LNCAP (cell line): ENCODE results near the gene CECR2.

Source experiments
- TF ChIP-seq, protein P1 (sequence below): fragments of 450-650 bp; IDR thresholded peaks from 2 replicates; pipeline ENCODE4 v1.5.1; 2017; ENCODE audit warnings: mild to moderate bottlenecking

CECR2 gene

DNA sequence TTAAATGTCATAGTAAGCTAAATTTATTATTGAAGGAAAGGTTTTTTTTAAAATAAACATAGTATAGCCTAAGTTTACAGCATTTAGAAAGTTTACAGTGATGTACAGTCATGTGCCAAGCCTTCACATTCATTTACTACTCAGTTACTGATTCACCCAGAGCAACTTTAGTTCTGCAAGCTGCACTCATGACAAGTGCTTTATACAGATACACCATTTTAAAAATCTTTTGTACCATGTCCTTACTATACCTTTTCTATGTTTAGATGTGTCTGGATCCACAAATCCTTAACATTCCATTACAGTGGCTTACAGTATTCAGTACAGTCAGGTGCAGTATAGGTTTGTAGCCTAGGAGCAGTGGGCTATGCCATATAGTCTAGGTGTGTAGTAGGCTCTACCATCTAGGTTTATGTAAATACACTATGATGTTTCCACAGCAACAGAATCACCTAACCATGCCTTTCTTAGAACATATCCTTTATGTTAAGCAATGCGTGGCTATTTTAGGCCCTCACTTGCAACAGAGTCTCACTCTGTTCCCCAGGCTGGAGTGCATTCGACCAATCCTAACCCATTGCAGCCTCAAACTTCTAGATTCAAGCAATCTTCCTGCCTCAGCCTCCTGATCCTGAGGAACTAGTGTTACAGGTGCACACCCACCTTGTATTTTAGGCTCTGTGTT is 114.6 kb downstream of the CECR2 start:
- TF ChIP-seq, protein P1, sequence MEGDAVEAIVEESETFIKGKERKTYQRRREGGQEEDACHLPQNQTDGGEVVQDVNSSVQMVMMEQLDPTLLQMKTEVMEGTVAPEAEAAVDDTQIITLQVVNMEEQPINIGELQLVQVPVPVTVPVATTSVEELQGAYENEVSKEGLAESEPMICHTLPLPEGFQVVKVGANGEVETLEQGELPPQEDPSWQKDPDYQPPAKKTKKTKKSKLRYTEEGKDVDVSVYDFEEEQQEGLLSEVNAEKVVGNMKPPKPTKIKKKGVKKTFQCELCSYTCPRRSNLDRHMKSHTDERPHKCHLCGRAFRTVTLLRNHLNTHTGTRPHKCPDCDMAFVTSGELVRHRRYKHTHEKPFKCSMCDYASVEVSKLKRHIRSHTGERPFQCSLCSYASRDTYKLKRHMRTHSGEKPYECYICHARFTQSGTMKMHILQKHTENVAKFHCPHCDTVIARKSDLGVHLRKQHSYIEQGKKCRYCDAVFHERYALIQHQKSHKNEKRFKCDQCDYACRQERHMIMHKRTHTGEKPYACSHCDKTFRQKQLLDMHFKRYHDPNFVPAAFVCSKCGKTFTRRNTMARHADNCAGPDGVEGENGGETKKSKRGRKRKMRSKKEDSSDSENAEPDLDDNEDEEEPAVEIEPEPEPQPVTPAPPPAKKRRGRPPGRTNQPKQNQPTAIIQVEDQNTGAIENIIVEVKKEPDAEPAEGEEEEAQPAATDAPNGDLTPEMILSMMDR: no peak

DNA sequence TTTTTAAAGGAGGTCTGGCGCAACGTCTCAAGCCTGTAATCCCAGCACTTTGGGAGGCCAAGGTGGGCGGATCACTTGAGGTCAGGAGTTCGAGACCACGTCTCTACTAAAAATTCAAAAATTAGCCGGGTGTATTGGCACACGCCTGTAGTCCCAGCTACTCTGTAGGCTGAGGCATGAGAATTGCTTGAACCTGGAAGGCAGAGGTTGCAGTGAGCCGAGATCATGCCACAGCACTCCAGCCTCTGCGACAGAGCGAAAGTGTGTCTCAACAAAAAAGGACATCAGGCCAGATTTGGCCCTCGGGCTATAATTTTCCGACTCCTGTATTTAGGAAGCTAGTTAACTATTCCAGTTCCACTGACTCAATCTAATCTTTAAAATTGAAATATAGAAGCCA is 115.3 kb downstream of the CECR2 start:
- TF ChIP-seq, protein P1: no peak

DNA sequence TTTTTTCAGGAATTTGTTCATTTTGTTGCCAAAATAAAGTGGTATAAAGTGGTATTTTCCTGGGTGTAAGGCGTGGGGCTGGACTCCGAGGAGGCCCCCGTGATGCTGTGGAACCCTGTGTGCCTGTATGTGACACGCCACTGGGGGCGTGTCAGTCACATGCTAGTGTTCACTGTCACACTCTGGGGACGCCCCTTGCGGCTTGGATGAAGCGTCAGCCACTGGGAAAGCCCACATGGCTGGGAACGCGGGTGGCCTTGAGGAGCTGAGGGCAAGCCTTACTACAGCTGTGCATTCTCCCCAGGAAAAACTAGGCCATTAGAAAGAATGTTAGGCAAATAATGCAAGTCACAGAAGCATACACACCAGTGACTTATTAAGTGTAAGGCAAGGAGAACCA is 117.1 kb downstream of the CECR2 start:
- TF ChIP-seq, protein P1: no peak

DNA sequence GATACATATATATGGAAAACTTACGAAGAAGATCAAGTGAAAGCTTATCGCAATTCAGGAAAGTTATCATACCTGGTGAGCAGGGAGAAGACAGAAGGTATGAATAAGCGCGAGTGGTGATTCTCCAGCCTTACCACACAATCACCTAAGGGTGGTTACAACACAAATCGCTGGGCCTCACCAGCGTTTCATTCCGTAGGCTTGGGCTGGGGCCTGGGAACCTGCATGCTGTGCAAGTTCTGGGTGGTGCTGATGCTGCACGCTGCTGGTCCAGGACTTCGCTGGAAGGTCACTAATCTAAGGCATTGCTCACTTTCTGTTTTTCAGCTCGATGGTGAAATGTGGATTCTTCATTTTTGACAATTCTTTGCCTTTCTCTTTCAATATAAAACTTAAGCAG is 117.5 kb downstream of the CECR2 start:
- TF ChIP-seq, protein P1: no peak

DNA sequence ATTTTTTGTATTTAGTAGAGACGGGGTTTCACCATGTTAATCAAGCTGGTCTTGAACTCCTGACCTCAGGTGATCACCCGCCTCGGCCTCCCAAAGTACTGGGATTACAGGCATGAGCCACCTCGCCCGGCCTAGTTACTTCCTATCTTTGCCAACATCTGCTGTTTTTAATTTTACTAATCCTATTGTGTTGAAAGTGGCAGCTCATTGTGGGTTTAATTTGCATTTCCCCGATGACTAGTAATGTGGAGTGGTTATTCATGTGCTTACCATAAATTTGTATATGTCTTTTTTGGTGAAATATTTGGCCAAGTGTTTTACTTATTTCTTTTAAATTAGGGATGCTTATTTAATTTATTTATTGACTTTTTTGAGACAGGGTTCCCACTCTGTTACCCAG is 119.8 kb downstream of the CECR2 start:
- TF ChIP-seq, protein P1: no peak

DNA sequence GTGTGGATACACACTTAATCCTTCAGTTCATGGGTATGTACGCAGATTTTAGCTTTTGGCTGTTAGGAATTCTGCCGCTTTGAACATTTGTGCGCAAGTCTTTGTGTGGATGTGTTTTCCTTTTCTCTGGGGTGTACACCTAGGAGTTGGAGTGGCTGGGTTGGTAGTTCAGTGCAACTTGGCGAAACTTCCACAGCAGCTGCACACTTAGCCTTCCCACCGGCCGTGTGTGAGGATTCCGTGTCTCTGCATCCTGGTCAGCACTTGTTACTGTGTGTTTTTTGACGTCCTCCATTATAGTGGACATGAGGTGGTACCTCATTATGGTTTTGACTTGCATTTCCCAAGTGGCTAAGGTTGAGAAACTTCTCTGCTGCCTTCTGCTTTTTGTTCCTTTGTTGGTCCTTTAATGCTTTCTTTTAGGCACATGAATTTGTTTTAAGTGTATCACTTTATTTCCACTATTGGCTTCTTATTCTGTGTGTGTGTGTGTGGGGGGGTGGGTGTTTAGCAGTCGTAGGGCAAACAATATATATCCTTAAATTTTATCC is 121.9 kb downstream of the CECR2 start:
- TF ChIP-seq, protein P1: no peak

DNA sequence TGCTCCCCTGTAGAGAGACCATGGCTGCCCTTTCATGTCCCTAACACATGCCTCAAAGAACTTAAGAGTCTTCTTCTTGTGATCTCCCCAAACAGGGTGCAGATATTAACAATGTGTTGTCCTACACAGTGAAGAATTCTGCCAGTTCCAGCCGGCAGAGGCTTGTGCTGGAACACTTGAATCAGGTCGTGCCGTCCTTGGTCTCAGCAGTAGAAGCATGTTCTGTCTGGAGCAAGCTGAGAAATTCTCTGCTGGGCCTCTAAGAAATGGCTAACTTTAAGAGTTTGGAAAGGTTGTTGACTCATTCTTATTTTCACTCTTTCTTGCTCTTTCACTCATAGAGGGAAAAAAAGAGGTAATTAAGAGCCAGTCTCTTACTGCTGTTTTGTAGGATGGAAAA is 123.0 kb downstream of the CECR2 start:
- TF ChIP-seq, protein P1: no peak
